H9 (cell line): Measurements from ENCODE around the gene DMXL1. TPM values are rescaled to one million over a fixed set of nuclear protein-coding genes. Genes with fewer than 3 reads are reported as not detected.

ENCODE experiments used
- DNase-seq: peaks from one replicate; pipeline ENCODE4 v3.0.0-alpha.2; 2017
- H2AFZ ChIP-seq: one replicate; pipeline ENCODE4 v1.6.1; 2013; ENCODE audit warnings: mild to moderate bottlenecking, low read length, control low read depth, moderate library complexity
- H2AK5ac ChIP-seq: 2 replicates; pipeline ENCODE4 v1.6.1; 2013; ENCODE audit warnings: low read length, control low read depth, mixed read lengths; ENCODE audit not compliant: insufficient read length
- H2BK120ac ChIP-seq: one replicate; pipeline ENCODE4 v1.6.1; 2013; ENCODE audit warnings: low read depth, mild to moderate bottlenecking, low read length, control low read depth, inconsistent platforms; ENCODE audit not compliant: poor library complexity, severe bottlenecking
- H2BK12ac ChIP-seq: 2 replicates; pipeline ENCODE4 v1.6.1; 2013; ENCODE audit warnings: low read length, control low read depth, mixed read lengths, low read depth; ENCODE audit not compliant: insufficient read length
- H2BK15ac ChIP-seq: 2 replicates; pipeline ENCODE4 v1.6.1; 2013; ENCODE audit warnings: low read depth, low read length, control low read depth
- H2BK20ac ChIP-seq: one replicate; pipeline ENCODE4 v1.6.1; 2013; ENCODE audit warnings: low read depth, mild to moderate bottlenecking, low read length, control low read depth, inconsistent platforms; ENCODE audit not compliant: poor library complexity, severe bottlenecking
- H2BK5ac ChIP-seq: 2 replicates; pipeline ENCODE4 v1.6.1; 2013; ENCODE audit warnings: low read length, control low read depth, mixed read lengths; ENCODE audit not compliant: insufficient read length
- H3K14ac ChIP-seq: 2 replicates; pipeline ENCODE4 v1.6.1; 2013; ENCODE audit warnings: low read length, control low read depth; ENCODE audit not compliant: insufficient read depth
- H3K18ac ChIP-seq: 2 replicates; pipeline ENCODE4 v1.6.1; 2013; ENCODE audit warnings: low read depth, mild to moderate bottlenecking, mixed read lengths, low read length, control low read depth; ENCODE audit not compliant: insufficient read length
- H3K23ac ChIP-seq: 2 replicates; pipeline ENCODE4 v1.6.1; 2013; ENCODE audit warnings: low read length, control low read depth, mixed read lengths, low read depth; ENCODE audit not compliant: insufficient read length
- H3K23me2 ChIP-seq: 2 replicates; pipeline ENCODE4 v1.6.1; 2013; ENCODE audit warnings: low read depth, mild to moderate bottlenecking, mixed read lengths, low read length, control low read depth; ENCODE audit not compliant: insufficient read length, poor library complexity, severe bottlenecking
- H3K27ac ChIP-seq: 2 replicates; pipeline ENCODE4 v1.5.1; 2013; ENCODE audit warnings: low read length, control low read depth, mixed read lengths, low read depth; ENCODE audit not compliant: insufficient read length
- H3K27me3 ChIP-seq: 2 replicates; pipeline ENCODE4 v1.6.1; 2013; ENCODE audit warnings: low read length, control low read depth, inconsistent platforms; ENCODE audit not compliant: insufficient read depth
- H3K4ac ChIP-seq: 2 replicates; pipeline ENCODE4 v1.6.1; 2013; ENCODE audit warnings: low read depth, mild to moderate bottlenecking, control low read depth, inconsistent platforms, low read length, moderate library complexity
- H3K4me1 ChIP-seq: 2 replicates; pipeline ENCODE4 v1.6.1; 2013; ENCODE audit warnings: low read length, control low read depth, inconsistent platforms; ENCODE audit not compliant: insufficient read depth
- H3K4me2 ChIP-seq: 2 replicates; pipeline ENCODE4 v1.6.1; 2013; ENCODE audit warnings: low read length, control low read depth, mixed read lengths; ENCODE audit not compliant: insufficient read length, insufficient read depth
- H3K56ac ChIP-seq: 2 replicates; pipeline ENCODE4 v1.6.1; 2013; ENCODE audit warnings: low read depth, mild to moderate bottlenecking, mixed read lengths, low read length, control low read depth; ENCODE audit not compliant: insufficient read length
- H3K79me1 ChIP-seq: 2 replicates; pipeline ENCODE4 v1.6.1; 2013; ENCODE audit warnings: low read depth, mild to moderate bottlenecking, moderate library complexity, low read length, control low read depth, inconsistent platforms; ENCODE audit not compliant: insufficient read depth, poor library complexity, severe bottlenecking
- H3K79me2 ChIP-seq: 2 replicates; pipeline ENCODE4 v1.6.1; 2013; ENCODE audit warnings: low read length, control low read depth, inconsistent platforms; ENCODE audit not compliant: insufficient read depth
- H3K9ac ChIP-seq: 2 replicates; pipeline ENCODE4 v1.6.1; 2013; ENCODE audit warnings: low read length, control low read depth, mixed read lengths; ENCODE audit not compliant: insufficient read length; ENCODE audit errors: extremely low read depth
- H3K9me3 ChIP-seq: one replicate; pipeline ENCODE4 v1.6.1; 2013; ENCODE audit warnings: low read depth, low read length, inconsistent platforms; ENCODE audit not compliant: control insufficient read depth
- H3T11ph ChIP-seq: one replicate; pipeline ENCODE4 v1.6.1; 2013; ENCODE audit warnings: mild to moderate bottlenecking, low read length, control low read depth, inconsistent platforms
- H4K20me1 ChIP-seq: one replicate; pipeline ENCODE4 v1.6.1; 2013; ENCODE audit not compliant: control insufficient read depth, insufficient read length, insufficient read depth
- H4K5ac ChIP-seq: 2 replicates; pipeline ENCODE4 v1.6.1; 2013; ENCODE audit warnings: low read depth, mild to moderate bottlenecking, mixed read lengths, low read length, control low read depth; ENCODE audit not compliant: insufficient read length
- H4K8ac ChIP-seq: replicated peaks from 2 replicates; pipeline ENCODE4 v1.6.1; 2013; ENCODE audit warnings: low read length, control low read depth, mixed read lengths, low read depth; ENCODE audit not compliant: insufficient read length
- H4K91ac ChIP-seq: 2 replicates; pipeline ENCODE4 v1.6.1; 2013; ENCODE audit warnings: low read depth, mild to moderate bottlenecking, moderate library complexity, mixed read lengths, low read length, control low read depth; ENCODE audit not compliant: insufficient read length
- H3K27ac Mint-ChIP-seq, 3 experiments: 2 replicates in 2 of 3; 3 replicates in 1 of 3; pipeline ENCODE4 v1.8.0; 2020 to 2021; ENCODE audit warnings: mixed read lengths in 3 of 3, mild to moderate bottlenecking in 1 of 3, moderate library complexity in 1 of 3
- H3K27me3 Mint-ChIP-seq: 2 replicates; pipeline ENCODE4 v1.8.0; 2021; ENCODE audit warnings: low read depth, mild to moderate bottlenecking, moderate library complexity, mixed read lengths
- H3K36me3 Mint-ChIP-seq, 3 experiments: 2 replicates in 2 of 3; 3 replicates in 1 of 3; pipeline ENCODE4 v1.8.0; 2020 to 2021; ENCODE audit warnings: low read depth in 3 of 3, mixed read lengths in 3 of 3; ENCODE audit not compliant: insufficient read depth in 1 of 3
- H3K4me1 Mint-ChIP-seq, 2 experiments: 2 replicates each; pipeline ENCODE4 v1.8.0; 2020; ENCODE audit warnings: mixed read lengths in 2 of 2
- H3K4me3 Mint-ChIP-seq, 2 experiments: 2 replicates in 1 of 2; 3 replicates in 1 of 2; pipeline ENCODE4 v1.8.0; 2020 to 2021; ENCODE audit warnings: mild to moderate bottlenecking in 2 of 2, mixed read lengths in 2 of 2, moderate library complexity in 1 of 2
- H3K9me3 Mint-ChIP-seq, 2 experiments: 2 replicates in 1 of 2; 3 replicates in 1 of 2; pipeline ENCODE4 v1.8.0; 2020; ENCODE audit warnings: mild to moderate bottlenecking in 2 of 2, mixed read lengths in 2 of 2, moderate library complexity in 1 of 2
- CTCF ChIP-seq: fragments of 200-600 bp; sonication (generic); conservative IDR thresholded peaks from 3 replicates; pipeline ENCODE4 v1.8.0; 2021; ENCODE audit warnings: antibody characterized with exemption, mild to moderate bottlenecking
- WGBS: extraction: QIAGEN DNeasy Blood & Tissue Kit; methylation state at CpG from one replicate; pipeline ENCODE4 v1.1.7; 2013; ENCODE audit warnings: missing lambda C conversion rate, low lambda C conversion rate, mixed read lengths; ENCODE audit not compliant: insufficient read length; ENCODE audit errors: extremely low coverage; 5-methylcytosine and 5-hydroxymethylcytosine counted together
- total RNA-seq: library from RNA; stranded (reverse); gene quantifications from 2 replicates; pipeline ENCODE4 v1.2.1, GENCODE V29; 2021

DMXL1 gene
- total RNA-seq, 1 experiment from 2014 or later, result 63.5 TPM

- Histone ChIP-seq H4K91ac (no peak overlapping the region), H2BK12ac (no peak overlapping the region), H3K23me2 (no peaks in the 10 kb centered on the region), H2AFZ (no peak overlapping the region), H3K27me3 (no peaks in the 10 kb centered on the region), H3K23ac (no peak overlapping the region), H3K14ac (no peak overlapping the region), H2BK5ac (no peak overlapping the region), H4K8ac (no peak overlapping the region), H2AK5ac (no peak overlapping the region), H3K27ac (no peak overlapping the region), H3K9ac (no peak overlapping the region), H4K20me1 (no peaks in the 10 kb centered on the region), H3K79me2 (no peaks in the 10 kb centered on the region), H3K79me1 (no peaks in the 10 kb centered on the region), H2BK15ac (no peak overlapping the region), H2BK120ac (no peak overlapping the region), H3K56ac (no peak overlapping the region), H2BK20ac (no peak overlapping the region), H3T11ph (no peak overlapping the region), H3K4me2 (no peak overlapping the region), H3K4me1 (no peaks in the 10 kb centered on the region), H3K4ac (no peak overlapping the region), H4K5ac (no peak overlapping the region), H3K9me3 (peaks cover 4% of the 10 kb centered on the region), H3K18ac (no peak overlapping the region)
- H3K27me3 Mint-ChIP-seq, result no peaks in the 10 kb centered on the region
- WGBS, result no CpG with 5 or more reads among the region's 2 CpGs
- H3K9me3 Mint-ChIP-seq, result peaks cover 19 to 28% of the 10 kb centered on the region in 2 experiments
- TF ChIP-seq CTCF, result no peak
- H3K36me3 Mint-ChIP-seq, result peaks cover 38 to 69% (median 60%) of the 10 kb centered on the region in 3 experiments
- H3K4me3 Mint-ChIP-seq, result no peak overlapping the region
- no peak for DNase-seq
- no peak overlapping the region for H3K27ac Mint-ChIP-seq
- no peaks in the 10 kb centered on the region for H3K4me1 Mint-ChIP-seq
Measured at GRCh38 chr5:119123280-119123679, 52.4 kb downstream of the DMXL1 start.
